HEK293T (cell line): Measurements from ENCODE around the gene SEMA3B.
A peak's percentile ranks its signal among the peaks of the same experiment; 100 is the strongest.
"Not testable (repeated sequence)": the region's sequence is repeated elsewhere in the genome, so short reads cannot be mapped to it uniquely, and the experiment has no call there.

Source experiments
- CTCF ChIA-PET: fragments of 350-600 bp; formaldehyde crosslinking; extraction: SDS; loops from one replicate; lab custom pipeline; 2021; ENCODE audit warnings: antibody characterized with exemption, inconsistent platforms; lab: Yijun Ruan, JAX
- POLR2A ChIA-PET: fragments of 350-600 bp; formaldehyde crosslinking; extraction: SDS; loops from one replicate; lab custom pipeline; 2020; ENCODE audit warnings: antibody characterized with exemption, inconsistent platforms; lab: Yijun Ruan, JAX
- DNase-seq: peaks from one replicate; pipeline ENCODE4 v3.0.0; 2012; ENCODE audit warnings: mixed read lengths; ENCODE audit errors: extremely low spot score
- ARNT ChIP-seq: fragments of 450-650 bp; IDR thresholded peaks from 2 replicates; pipeline ENCODE4 v1.6.1; 2017; ENCODE audit warnings: mild to moderate bottlenecking
- BHLHE40 ChIP-seq: fragments of 450-650 bp; IDR thresholded peaks from 2 replicates; pipeline ENCODE4 v1.6.1; 2016; ENCODE audit warnings: mild to moderate bottlenecking, moderate library complexity, borderline replicate concordance
- CTBP1 ChIP-seq: fragments of 450-650 bp; IDR thresholded peaks from 2 replicates; pipeline ENCODE4 v1.6.1; 2016; ENCODE audit warnings: borderline replicate concordance
- ELF4 ChIP-seq: fragments of 450-650 bp; IDR thresholded peaks from 2 replicates; pipeline ENCODE4 v1.6.1; 2017; ENCODE audit warnings: antibody characterized with exemption
- FOXA1 ChIP-seq: fragments of 450-650 bp; IDR thresholded peaks from 2 replicates; pipeline ENCODE4 v1.6.1; 2016; ENCODE audit warnings: mild to moderate bottlenecking
- FOXK2 ChIP-seq: fragments of 450-650 bp; IDR thresholded peaks from 2 replicates; pipeline ENCODE4 v1.6.1; 2016; ENCODE audit warnings: mild to moderate bottlenecking
- FOXM1 ChIP-seq: fragments of 450-650 bp; IDR thresholded peaks from 2 replicates; pipeline ENCODE4 v1.6.1; 2017; ENCODE audit warnings: mild to moderate bottlenecking, borderline replicate concordance
- HDGF ChIP-seq: fragments of 450-650 bp; IDR thresholded peaks from 2 replicates; pipeline ENCODE4 v1.6.1; 2017; ENCODE audit warnings: antibody characterized with exemption, borderline replicate concordance
- L3MBTL2 ChIP-seq: fragments of 450-650 bp; conservative IDR thresholded peaks from 2 replicates; pipeline ENCODE4 v1.6.1; 2016; ENCODE audit warnings: mild to moderate bottlenecking
- LEF1 ChIP-seq: fragments of 450-650 bp; IDR thresholded peaks from 2 replicates; pipeline ENCODE4 v1.6.1; 2017; ENCODE audit warnings: mild to moderate bottlenecking, borderline replicate concordance
- NFRKB ChIP-seq: fragments of 450-650 bp; IDR thresholded peaks from 2 replicates; pipeline ENCODE4 v1.6.1; 2016; ENCODE audit warnings: mild to moderate bottlenecking, moderate library complexity
- SP1 ChIP-seq: fragments of 450-650 bp; IDR thresholded peaks from 2 replicates; pipeline ENCODE4 v1.6.1; 2017
- SUZ12 ChIP-seq: fragments of 450-650 bp; IDR thresholded peaks from 2 replicates; pipeline ENCODE4 v1.6.1; 2016; ENCODE audit warnings: mild to moderate bottlenecking
- TARDBP ChIP-seq: fragments of 450-650 bp; IDR thresholded peaks from 2 replicates; pipeline ENCODE4 v1.6.1; 2016
- ZNF384 ChIP-seq: fragments of 450-650 bp; IDR thresholded peaks from 2 replicates; pipeline ENCODE4 v1.6.1; 2016
- TF ChIP-seq, protein P1 (sequence below): fragments of 450-650 bp; IDR thresholded peaks from 2 replicates; pipeline ENCODE4 v1.6.1; 2016

The SEMA3B gene

DNA sequence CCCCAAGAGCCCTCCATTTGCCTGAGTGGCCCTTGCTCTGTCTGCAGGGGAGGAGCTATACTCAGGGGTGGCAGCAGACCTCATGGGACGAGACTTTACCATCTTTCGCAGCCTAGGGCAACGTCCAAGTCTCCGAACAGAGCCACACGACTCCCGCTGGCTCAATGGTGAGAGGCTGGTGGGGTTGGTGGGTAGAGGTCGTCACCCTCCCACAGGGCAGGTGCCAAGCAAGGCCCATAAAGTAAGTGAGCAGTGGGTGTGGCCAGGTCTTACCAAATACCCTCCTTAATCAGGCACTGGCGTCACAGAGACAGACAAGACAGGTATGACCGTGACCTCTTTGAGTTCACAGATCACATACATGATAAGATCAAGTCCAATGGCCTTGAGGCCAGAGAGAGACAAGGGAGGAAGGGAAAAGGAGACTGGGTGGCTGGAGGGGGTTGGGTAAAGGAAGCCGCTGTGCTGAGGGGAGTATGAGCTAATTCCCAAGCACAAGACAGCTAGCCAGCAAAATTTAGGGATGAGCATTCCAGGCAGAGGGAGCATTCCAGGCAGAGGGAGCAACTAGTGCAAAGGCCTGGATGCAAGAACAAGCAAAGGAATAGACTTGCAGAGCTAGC is 2.5 kb downstream of the SEMA3B start:
- TF ChIP-seq FOXM1 (no peak), FOXA1 (no peak), SUZ12 (no peak), ZNF384 (no peak), LEF1 (no peak), ELF4 (no peak), CTBP1 (no peak), HDGF (no peak), TARDBP (no peak), NFRKB (no peak), L3MBTL2 (no peak), SP1 (no peak), BHLHE40 (no peak), FOXK2 (no peak), ARNT (no peak)
- TF ChIP-seq, protein P1, sequence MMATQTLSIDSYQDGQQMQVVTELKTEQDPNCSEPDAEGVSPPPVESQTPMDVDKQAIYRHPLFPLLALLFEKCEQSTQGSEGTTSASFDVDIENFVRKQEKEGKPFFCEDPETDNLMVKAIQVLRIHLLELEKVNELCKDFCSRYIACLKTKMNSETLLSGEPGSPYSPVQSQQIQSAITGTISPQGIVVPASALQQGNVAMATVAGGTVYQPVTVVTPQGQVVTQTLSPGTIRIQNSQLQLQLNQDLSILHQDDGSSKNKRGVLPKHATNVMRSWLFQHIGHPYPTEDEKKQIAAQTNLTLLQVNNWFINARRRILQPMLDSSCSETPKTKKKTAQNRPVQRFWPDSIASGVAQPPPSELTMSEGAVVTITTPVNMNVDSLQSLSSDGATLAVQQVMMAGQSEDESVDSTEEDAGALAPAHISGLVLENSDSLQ, result no peak
- DNase-seq, result no peak
- ChIA-PET CTCF (interaction anchor here (2.1 to 2.6 kb wide), 2 partner anchors 11 to 44 kb away, joined by 5 to 9 read pairs; no protein-coding TSS in a partner anchor), POLR2A (interaction anchor here (1.5 to 2.1 kb wide), 2 partner anchors 11 to 66 kb away, joined by 3 to 6 read pairs; no protein-coding TSS in a partner anchor)

DNA sequence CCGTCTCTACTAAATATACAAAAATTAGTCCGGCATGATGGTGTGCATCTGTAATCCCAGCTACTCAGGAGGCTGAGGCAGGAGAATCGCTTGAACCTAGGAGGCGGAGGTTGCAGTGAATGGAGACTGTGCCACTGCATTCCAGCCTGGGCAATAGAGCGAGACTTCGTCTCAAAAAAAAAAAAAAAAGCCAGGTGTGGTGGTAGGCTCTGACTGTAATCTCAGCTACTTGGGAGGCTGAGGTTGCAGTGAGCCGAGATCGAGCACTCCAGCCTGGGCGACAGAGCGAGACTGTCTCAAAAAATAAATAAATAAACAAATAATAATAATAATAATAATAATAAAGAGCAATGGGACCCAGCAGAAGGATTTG is 3.6 kb downstream of the SEMA3B start:
- ChIA-PET POLR2A (interaction anchor here (2.1 kb wide), 1 partner anchor 12 kb away, joined by 6 read pairs; no protein-coding TSS in a partner anchor), CTCF (interaction anchor here (0.7 to 2.6 kb wide), 5 partner anchors 12 to 57 kb away, joined by 3 to 9 read pairs (median 5); partner anchors contain the start of genes HYAL3 and NAA80)
- DNase-seq, result not testable (repeated sequence)

DNA sequence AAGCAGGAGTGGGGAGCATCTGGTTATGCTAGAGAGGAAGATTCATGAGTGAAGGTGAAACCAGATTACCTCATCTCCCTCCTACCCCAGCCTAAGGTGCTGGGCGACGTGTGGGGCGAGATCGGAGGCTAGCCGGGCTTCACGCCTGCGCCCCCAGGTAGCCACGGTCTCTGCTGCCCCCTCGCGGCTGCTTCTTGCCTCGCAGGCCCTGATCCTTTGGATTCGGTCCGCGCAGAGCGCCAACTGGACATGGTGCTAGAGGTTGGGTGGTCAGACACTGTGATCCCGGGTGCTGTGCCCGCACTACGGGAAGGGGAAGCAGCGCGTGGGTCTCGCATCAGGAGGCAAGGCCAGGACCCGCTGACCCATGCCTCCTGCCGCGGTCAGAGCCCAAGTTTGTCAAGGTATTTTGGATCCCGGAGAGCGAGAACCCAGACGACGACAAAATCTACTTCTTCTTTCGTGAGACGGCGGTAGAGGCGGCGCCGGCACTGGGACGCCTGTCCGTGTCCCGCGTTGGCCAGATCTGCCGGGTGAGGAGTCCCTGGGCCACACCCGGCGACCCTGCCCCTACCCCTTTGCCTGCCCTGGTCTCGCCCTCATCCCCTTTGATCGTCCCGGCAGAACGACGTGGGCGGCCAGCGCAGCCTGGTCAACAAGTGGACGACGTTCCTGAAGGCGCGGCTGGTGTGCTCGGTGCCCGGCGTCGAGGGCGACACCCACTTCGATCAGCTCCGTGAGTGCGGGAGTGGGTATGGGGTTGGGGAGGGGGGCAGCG is 4.2 kb downstream of the SEMA3B start:
- DNase-seq, result peak; percentile 93
- TF ChIP-seq ELF4 (no peak), ZNF384 (no peak), TARDBP (no peak), HDGF (no peak), SP1 (no peak), NFRKB (no peak), FOXK2 (no peak), ARNT (no peak), FOXA1 (no peak), L3MBTL2 (no peak), FOXM1 (no peak), LEF1 (no peak), CTBP1 (no peak), BHLHE40 (no peak), SUZ12 (no peak)
- TF ChIP-seq, protein P1, result no peak
- ChIA-PET CTCF (interaction anchor here (0.7 to 2.1 kb wide), 3 partner anchors 26 to 58 kb away, joined by 3 to 5 read pairs (median 5); partner anchors contain the start of genes HYAL3 and NAA80), POLR2A (no interaction called here)

DNA sequence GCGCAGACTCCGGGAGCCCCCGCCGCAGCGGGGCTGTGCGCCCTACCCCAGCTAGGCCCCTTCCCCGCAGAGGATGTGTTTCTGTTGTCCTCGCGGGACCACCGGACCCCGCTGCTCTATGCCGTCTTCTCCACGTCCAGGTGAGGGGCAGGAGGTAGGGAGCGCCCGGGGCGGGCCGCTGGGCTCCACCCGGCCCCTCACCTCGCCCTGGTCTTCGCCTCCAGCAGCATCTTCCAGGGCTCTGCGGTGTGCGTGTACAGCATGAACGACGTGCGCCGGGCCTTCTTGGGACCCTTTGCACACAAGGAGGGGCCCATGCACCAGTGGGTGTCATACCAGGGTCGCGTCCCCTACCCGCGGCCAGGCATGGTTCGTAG is 4.7 kb downstream of the SEMA3B start:
- POLR2A ChIA-PET, result no interaction called here
- DNase-seq, result no peak
- CTCF ChIA-PET, result no interaction called here
- TF ChIP-seq FOXM1, result no peak
- no peak for TF ChIP-seq ELF4
- TF ChIP-seq TARDBP, result no peak
- no peak for TF ChIP-seq CTBP1
- TF ChIP-seq L3MBTL2, result no peak

DNA sequence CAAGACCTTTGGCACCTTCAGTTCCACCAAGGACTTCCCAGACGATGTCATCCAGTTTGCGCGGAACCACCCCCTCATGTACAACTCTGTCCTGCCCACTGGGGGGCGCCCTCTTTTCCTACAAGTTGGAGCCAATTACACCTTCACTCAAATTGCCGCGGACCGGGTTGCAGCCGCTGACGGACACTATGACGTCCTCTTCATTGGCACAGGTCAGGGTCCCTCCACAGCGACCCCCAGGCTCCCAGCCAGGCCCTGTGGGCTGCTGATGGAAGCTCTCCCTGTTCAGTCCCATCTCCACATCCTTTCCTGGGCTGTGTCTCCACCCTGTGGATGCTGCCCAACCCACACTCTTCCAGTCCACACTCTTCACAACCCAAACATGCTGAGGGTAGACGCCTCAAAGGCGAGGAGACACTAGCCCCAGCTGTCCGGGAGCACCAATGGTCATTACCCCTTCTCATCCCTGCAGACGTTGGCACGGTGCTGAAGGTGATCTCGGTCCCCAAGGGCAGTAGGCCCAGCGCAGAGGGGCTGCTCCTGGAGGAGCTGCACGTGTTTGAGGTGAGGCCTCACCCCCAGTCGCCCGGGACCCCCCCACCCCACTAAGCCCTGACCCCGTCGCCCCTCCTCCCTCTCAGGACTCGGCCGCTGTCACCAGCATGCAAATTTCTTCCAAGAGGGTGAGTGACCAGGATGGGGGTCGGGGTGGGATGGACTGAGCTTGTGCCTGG is 5.6 kb downstream of the SEMA3B start:
- CTCF ChIA-PET, result interaction anchor here (0.6 to 1.3 kb wide), 11 partner anchors 10 to 71 kb away, joined by 3 to 4 read pairs (median 3); no protein-coding TSS in a partner anchor
- DNase-seq, result peak; percentile 76
- POLR2A ChIA-PET, result interaction anchor here (0.7 kb wide), 1 partner anchor 63 kb away, joined by 3 read pairs; no protein-coding TSS in a partner anchor
- TF ChIP-seq L3MBTL2 (no peak), CTBP1 (no peak), ARNT (no peak), SUZ12 (no peak)

DNA sequence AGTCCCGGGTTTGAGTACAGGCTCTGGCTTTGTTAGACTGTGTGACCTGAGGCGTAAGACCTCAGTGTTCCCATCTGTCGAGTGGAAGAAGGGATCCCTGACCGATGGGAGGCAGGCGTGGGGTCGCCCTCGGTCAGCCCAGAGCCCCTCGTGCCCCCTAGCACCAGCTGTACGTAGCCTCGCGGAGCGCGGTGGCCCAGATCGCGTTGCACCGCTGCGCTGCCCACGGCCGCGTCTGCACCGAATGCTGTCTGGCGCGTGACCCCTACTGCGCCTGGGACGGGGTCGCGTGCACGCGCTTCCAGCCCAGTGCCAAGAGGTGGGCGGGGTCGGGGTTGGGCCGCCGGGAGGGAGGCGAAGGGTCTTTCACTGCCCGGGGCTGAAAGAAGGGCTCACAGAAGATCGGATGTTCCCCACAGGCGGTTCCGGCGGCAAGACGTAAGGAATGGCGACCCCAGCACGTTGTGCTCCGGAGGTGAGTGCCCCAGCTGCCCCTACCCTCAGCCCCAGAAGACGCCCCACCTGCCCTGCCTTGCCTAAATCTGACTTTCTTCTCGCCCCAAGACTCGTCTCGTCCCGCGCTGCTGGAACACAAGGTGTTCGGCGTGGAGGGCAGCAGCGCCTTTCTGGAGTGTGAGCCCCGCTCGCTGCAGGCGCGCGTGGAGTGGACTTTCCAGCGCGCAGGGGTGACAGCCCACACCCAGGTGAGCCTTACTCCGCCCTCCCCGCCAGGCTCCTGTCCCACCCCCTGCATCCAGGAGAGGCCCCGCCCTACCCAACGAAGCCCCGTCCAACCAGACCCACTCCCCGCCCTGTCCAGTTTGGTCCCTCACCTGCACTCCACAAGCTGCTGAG is 6.4 kb downstream of the SEMA3B start:
- no peak for TF ChIP-seq FOXM1
- no peak for TF ChIP-seq L3MBTL2
- TF ChIP-seq BHLHE40, result no peak
- no peak for TF ChIP-seq ARNT
- TF ChIP-seq ELF4, result no peak
- TF ChIP-seq ZNF384, result no peak
- TF ChIP-seq, protein P1, result no peak
- TF ChIP-seq FOXA1, result no peak
- TF ChIP-seq NFRKB, result no peak
- no peak for TF ChIP-seq SP1
- no peak for TF ChIP-seq LEF1
- TF ChIP-seq HDGF, result no peak
- POLR2A ChIA-PET, result interaction anchor here (0.7 kb wide), 1 partner anchor 62 kb away, joined by 3 read pairs; no protein-coding TSS in a partner anchor
- no peak for DNase-seq
- CTCF ChIA-PET, result interaction anchor here (0.6 to 1.3 kb wide), 11 partner anchors 11 to 72 kb away, joined by 3 to 4 read pairs (median 3); no protein-coding TSS in a partner anchor
